Activated CD4-positive, alpha-beta T cell treated with anti-CD3 and anti-CD28 coated beads, Interleukin-2, amount 50 U/mL, for 16 hours (primary cell): ENCODE results near the gene OR2B6.

ENCODE experiments used
- DNase-seq: peaks from one replicate; pipeline ENCODE4 v3.0.0-alpha.2; 2020

Gene OR2B6

DNA sequence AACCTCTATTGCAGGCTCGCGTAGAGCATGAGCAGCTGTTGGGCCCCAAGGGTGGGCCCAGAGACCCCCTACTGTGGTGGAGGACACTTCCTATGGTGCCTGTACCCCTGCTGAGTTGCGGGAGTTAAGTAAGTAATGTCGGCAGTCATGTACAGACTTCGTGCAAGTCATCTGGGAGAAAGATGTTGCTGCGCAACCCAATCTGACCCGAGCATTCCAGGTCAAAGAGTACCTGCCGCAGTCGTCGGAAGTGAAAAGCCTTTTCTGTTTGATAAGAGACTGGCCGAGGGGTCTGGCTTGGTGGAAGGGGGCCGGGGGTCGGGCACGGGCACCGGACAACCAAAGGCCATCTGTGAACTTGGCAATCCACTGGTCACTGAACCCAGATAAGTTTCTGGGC lies 44.3 kb downstream of the OR2B6 start:
- DNase-seq, result no peak

- DNase-seq, result no peak
Measured at GRCh38 chr6:28001751-28002150, 44.7 kb downstream of the OR2B6 start.

DNA sequence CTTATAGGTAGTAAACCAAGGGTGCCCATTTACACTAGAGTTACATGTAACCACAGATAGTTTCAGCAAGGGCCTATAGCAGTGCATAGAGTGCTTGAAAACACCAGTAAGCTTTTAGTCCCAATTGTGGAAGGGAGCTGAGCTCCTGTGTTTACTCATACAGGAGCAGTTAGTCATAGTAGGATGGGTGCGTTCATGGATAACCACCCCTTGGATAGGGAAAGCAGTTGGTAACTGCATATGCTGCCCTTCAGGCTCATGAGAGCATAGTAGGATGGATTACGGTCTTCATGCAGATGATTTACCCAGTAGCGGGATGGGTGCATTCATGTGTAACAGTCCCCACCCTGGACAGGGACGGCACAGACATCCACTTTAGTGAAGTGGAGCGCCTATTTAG lies 45.1 kb downstream of the OR2B6 start:
- DNase-seq, result no peak

- no peak for DNase-seq
Measured at GRCh38 chr6:28003059-28003458, 46.0 kb downstream of the OR2B6 start.

GRCh38 chr6:28003661-28004060 lies 46.6 kb downstream of the OR2B6 start:
- DNase-seq, result no peak

- no peak for DNase-seq
Measured at GRCh38 chr6:28004350-28005151, 47.5 kb downstream of the OR2B6 start.

DNA sequence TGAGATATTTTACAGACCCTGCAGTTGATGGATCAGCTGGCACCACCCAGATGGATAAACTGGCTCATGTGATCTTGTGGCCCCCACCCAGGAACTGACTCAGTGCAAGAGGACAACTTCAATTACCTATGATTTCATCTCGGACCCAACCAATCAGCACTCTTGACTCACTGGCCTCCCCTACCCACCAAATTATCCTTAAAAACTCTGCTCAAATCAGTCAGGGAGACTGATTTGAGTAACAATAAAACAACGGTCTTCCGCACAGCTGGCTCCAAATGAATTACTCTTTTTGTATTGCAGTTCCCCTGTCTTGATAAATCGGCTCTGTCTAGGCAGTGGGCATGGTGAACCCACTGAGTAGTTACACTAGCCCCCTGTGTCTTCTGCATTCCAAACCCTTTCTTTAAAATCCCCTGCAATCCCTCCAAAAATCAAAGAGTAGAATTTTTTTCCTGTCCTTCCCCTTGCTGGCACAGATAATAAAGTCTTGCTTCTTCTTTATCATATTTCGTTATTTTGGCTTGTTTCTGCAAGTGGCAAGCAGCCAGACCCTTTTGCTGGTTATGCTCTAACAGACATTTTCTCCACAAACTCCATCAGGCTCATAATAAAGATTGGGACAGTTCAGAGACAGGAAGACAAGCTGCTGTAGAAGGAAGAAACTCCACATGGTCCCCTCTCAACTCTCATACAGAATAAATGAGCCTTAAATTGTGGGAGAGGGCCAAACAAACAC lies 48.3 kb downstream of the OR2B6 start:
- no peak for DNase-seq

- no peak for DNase-seq
Measured at GRCh38 chr6:28005975-28006374, 48.9 kb downstream of the OR2B6 start.
